ENCODE results near the gene GANAB. TPM values are rescaled to one million over a fixed set of nuclear protein-coding genes. Genes with fewer than 3 reads are reported as not detected.

The GANAB gene
- total and polyA plus RNA-seq, 2 experiments from 2014 or later: 82.3 to 272 TPM

GRCh38 chr11:62577046-62577714, 69.2 kb downstream of the GANAB start:
- Mint-ChIP-seq H3K27me3 (ENCODE audit: insufficient read depth, low read depth, poor library complexity) (peaks cover 13% of the 10 kb centered on the region), H3K27ac (0 out of 2 replicates have a peak overlapping the region, but pooled peaks have one; percentile 48)
- ATAC-seq: no peak

More at GRCh38 chr11:62577046-62577714, 69.2 kb downstream of the GANAB start:
- Histone ChIP-seq H3K27ac (ENCODE audit: low read depth) (no peak overlapping the region), H4K20me1 (replicated peaks; ENCODE audit: insufficient read depth) (peaks cover 8% of the 10 kb centered on the region; the same call in 1 of the 2 replicates), H3K4me2 (no peak overlapping the region), H3K36me3 (ENCODE audit: insufficient read depth) (peaks cover 5% of the 10 kb centered on the region), H3K9me2 (ENCODE audit: insufficient read depth) (no peaks in the 10 kb centered on the region), H3K79me2 (replicated peaks; ENCODE audit: insufficient read depth) (peaks cover 14% of the 10 kb centered on the region), H3K27me3 (ENCODE audit: insufficient read depth) (no peaks in the 10 kb centered on the region), H2AFZ (no peak overlapping the region), H3K4me1 (ENCODE audit: insufficient read depth) (peaks cover 15% of the 10 kb centered on the region), H3K4me3 (no peak overlapping the region), H3F3A (replicated peaks; ENCODE audit: low read depth) (peaks cover 20% of the 10 kb centered on the region)
- Mint-ChIP-seq H3K4me1 (peaks cover 17% of the 10 kb centered on the region), H3K9me3 (no peaks in the 10 kb centered on the region), H3K4me3 (no peak overlapping the region), H3K36me3 (ENCODE audit: low read depth) (peaks cover 52% of the 10 kb centered on the region)
- TF ChIP-seq EZH2phosphoT487 (IDR thresholded peaks at IDR 0.05; ENCODE audit: unreplicated experiment): no peak
- TF ChIP-seq, protein P1, sequence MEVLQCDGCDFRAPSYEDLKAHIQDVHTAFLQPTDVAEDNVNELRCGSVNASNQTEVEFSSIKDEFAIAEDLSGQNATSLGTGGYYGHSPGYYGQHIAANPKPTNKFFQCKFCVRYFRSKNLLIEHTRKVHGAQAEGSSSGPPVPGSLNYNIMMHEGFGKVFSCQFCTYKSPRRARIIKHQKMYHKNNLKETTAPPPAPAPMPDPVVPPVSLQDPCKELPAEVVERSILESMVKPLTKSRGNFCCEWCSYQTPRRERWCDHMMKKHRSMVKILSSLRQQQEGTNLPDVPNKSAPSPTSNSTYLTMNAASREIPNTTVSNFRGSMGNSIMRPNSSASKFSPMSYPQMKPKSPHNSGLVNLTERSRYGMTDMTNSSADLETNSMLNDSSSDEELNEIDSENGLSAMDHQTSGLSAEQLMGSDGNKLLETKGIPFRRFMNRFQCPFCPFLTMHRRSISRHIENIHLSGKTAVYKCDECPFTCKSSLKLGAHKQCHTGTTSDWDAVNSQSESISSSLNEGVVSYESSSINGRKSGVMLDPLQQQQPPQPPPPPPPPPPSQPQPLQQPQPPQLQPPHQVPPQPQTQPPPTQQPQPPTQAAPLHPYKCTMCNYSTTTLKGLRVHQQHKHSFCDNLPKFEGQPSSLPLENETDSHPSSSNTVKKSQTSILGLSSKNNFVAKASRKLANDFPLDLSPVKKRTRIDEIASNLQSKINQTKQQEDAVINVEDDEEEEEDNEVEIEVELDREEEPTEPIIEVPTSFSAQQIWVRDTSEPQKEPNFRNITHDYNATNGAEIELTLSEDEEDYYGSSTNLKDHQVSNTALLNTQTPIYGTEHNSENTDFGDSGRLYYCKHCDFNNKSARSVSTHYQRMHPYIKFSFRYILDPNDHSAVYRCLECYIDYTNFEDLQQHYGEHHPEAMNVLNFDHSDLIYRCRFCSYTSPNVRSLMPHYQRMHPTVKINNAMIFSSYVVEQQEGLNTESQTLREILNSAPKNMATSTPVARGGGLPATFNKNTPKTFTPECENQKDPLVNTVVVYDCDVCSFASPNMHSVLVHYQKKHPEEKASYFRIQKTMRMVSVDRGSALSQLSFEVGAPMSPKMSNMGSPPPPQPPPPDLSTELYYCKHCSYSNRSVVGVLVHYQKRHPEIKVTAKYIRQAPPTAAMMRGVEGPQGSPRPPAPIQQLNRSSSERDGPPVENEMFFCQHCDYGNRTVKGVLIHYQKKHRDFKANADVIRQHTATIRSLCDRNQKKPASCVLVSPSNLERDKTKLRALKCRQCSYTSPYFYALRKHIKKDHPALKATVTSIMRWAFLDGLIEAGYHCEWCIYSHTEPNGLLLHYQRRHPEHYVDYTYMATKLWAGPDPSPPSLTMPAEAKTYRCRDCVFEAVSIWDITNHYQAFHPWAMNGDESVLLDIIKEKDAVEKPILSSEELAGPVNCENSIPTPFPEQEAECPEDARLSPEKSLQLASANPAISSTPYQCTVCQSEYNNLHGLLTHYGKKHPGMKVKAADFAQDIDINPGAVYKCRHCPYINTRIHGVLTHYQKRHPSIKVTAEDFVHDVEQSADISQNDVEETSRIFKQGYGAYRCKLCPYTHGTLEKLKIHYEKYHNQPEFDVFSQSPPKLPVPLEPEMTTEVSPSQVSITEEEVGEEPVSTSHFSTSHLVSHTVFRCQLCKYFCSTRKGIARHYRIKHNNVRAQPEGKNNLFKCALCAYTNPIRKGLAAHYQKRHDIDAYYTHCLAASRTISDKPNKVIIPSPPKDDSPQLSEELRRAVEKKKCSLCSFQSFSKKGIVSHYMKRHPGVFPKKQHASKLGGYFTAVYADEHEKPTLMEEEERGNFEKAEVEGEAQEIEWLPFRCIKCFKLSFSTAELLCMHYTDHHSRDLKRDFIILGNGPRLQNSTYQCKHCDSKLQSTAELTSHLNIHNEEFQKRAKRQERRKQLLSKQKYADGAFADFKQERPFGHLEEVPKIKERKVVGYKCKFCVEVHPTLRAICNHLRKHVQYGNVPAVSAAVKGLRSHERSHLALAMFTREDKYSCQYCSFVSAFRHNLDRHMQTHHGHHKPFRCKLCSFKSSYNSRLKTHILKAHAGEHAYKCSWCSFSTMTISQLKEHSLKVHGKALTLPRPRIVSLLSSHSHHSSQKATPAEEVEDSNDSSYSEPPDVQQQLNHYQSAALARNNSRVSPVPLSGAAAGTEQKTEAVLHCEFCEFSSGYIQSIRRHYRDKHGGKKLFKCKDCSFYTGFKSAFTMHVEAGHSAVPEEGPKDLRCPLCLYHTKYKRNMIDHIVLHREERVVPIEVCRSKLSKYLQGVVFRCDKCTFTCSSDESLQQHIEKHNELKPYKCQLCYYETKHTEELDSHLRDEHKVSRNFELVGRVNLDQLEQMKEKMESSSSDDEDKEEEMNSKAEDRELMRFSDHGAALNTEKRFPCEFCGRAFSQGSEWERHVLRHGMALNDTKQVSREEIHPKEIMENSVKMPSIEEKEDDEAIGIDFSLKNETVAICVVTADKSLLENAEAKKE (CRISPR knock-in tag; IDR thresholded peaks at IDR 0.05): no peak
- no peak for DNase-seq (ENCODE audit: low spot score)

Measured in GM23338 (cell line).